IPS-15b (cell line): ENCODE data around the gene TXNL4A.

ENCODE experiments used
- H3K27me3 ChIP-seq: one replicate; pipeline ENCODE4 v1.6.1; 2013; ENCODE audit warnings: low read length; ENCODE audit not compliant: control insufficient read depth, insufficient read depth
- H3K36me3 ChIP-seq: one replicate; pipeline ENCODE4 v1.6.1; 2013; ENCODE audit warnings: low read length; ENCODE audit not compliant: control insufficient read depth, insufficient read depth
- H3K4me1 ChIP-seq: one replicate; pipeline ENCODE4 v1.6.1; 2013; ENCODE audit warnings: mild to moderate bottlenecking, low read length; ENCODE audit not compliant: control insufficient read depth, insufficient read depth
- H3K4me3 ChIP-seq: one replicate; pipeline ENCODE4 v1.5.1; 2013; ENCODE audit warnings: low read depth, low read length
- H3K9ac ChIP-seq: one replicate; pipeline ENCODE4 v1.6.1; 2013; ENCODE audit warnings: low read depth, mild to moderate bottlenecking, low read length
- H3K9me3 ChIP-seq: one replicate; pipeline ENCODE4 v1.6.1; 2013; ENCODE audit warnings: mild to moderate bottlenecking, low read length; ENCODE audit not compliant: control insufficient read depth, insufficient read depth

The TXNL4A gene

GRCh38 chr18:79972720-79973119 is 15.6 kb downstream of the TXNL4A start:
- Histone ChIP-seq H3K4me3 (no peak overlapping the region), H3K4me1 (no peaks in the 10 kb centered on the region), H3K9me3 (no peaks in the 10 kb centered on the region), H3K9ac (no peak overlapping the region), H3K27me3 (no peaks in the 10 kb centered on the region), H3K36me3 (peaks cover 19% of the 10 kb centered on the region)

DNA sequence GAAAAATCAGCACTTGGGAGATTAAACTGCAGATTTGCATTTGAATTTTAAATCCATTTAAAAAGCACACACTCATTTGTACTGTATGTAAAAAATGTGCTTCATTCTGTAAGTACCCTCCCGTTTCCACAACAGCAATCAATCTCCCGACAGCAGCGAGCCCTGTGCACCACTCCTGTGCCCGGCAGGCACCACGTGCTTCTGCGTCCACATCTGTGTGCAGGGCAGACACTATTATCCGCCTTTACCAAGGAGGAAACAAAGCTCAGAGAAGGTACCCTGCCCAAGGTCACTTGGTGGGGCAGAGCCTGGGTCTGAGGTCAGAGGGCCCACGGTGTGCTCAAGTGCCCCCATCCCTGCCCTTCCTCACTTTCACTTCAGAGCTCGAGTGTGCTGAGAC is 16.4 kb downstream of the TXNL4A start:
- Histone ChIP-seq H3K9ac (no peak overlapping the region), H3K27me3 (no peaks in the 10 kb centered on the region), H3K9me3 (no peaks in the 10 kb centered on the region), H3K36me3 (peaks cover 19% of the 10 kb centered on the region), H3K4me1 (no peaks in the 10 kb centered on the region), H3K4me3 (no peak overlapping the region)

GRCh38 chr18:79971211-79971952 is 17.0 kb downstream of the TXNL4A start:
- no peak overlapping the region for H3K9ac ChIP-seq
- H3K4me3 ChIP-seq = no peak overlapping the region
- H3K36me3 ChIP-seq = peaks cover 19% of the 10 kb centered on the region
- no peaks in the 10 kb centered on the region for H3K27me3 ChIP-seq
- H3K9me3 ChIP-seq = no peaks in the 10 kb centered on the region
- H3K4me1 ChIP-seq = no peaks in the 10 kb centered on the region

DNA sequence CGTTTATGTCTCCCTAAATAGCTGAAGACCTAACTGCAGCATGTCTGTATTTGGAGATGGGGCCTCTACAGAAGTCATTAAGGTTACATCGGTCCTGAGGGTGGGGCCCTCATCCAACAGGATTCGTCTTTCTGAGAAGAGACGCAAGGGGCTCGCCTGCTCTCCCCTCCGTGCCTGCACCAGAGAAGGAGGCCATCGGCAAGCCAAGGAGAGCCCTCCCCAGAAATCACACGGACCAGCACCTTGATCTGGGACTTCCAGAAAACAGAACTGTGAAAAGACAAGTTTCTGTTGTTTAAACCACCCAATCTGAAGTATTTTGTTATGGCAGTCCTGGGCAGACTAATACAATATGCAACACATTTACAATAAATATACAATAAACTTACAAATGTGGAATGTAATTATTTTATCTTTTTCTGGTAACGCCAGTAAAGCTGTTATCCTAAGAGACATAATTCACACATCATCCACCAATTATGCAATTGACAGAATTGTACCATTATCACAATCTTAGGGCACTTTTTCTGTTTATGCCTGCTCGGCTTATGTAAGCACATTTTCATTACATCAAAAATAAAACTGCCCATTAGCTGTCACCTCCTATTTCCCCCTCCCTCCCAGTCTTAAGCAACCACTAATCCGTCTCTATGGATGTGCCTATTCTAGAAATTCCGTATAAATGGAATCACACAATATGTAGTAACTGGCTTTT is 17.8 kb downstream of the TXNL4A start:
- H3K36me3 ChIP-seq = peaks cover 19% of the 10 kb centered on the region

DNA sequence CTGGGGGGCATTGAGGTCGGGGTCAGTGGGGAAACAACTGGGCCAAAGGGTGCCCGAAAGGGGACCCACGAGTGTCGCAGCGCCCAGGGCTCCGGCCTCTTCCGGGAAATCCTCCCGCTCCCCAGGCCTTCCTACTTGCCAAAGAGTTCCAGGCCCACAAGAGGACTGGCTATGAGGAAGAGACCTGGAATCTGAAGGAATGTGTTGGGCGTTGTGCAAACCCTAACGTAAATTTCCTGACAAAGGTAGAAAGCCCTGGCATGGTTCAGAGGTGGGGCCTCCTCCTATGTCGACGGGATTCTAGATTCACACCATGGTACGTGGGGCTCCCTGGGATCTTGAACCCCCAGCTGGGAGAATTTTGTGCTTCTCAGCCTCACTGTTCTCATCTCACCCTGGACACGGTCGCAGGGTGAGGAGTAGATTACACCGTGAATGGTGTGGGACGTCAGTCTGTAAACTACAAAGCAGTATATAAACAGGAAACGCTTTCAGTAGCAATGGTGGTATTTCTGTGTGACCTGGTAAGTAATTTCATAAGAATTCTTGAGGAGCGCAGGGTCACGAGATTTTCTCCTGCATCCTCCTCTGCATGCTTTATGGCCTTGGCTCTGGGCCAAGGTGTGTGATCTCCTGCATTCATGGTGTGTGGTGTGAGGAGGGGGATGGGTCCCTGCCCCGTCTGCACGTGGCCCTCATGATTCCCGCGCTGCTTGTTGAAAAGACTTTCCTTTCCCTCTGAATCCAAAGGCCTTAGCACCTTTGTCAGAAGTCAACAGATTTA is 23.1 kb downstream of the TXNL4A start:
- no peaks in the 10 kb centered on the region for H3K9me3 ChIP-seq
- H3K4me3 ChIP-seq = peak overlapping the region; percentile 30
- H3K27me3 ChIP-seq = peaks cover 44% of the 10 kb centered on the region
- H3K9ac ChIP-seq = no peak overlapping the region
- peaks cover 10% of the 10 kb centered on the region for H3K4me1 ChIP-seq
- H3K36me3 ChIP-seq = peaks cover 2% of the 10 kb centered on the region

More for the DNA sequence above, 17.8 kb downstream of the TXNL4A start:
- no peak overlapping the region for H3K4me3 ChIP-seq
- H3K9me3 ChIP-seq = no peaks in the 10 kb centered on the region
- H3K9ac ChIP-seq = no peak overlapping the region
- H3K27me3 ChIP-seq = peaks cover under 1% of the 10 kb centered on the region
- H3K4me1 ChIP-seq = peaks cover under 1% of the 10 kb centered on the region

GRCh38 chr18:79964330-79965118 is 23.8 kb downstream of the TXNL4A start, which contains the start of gene HSBP1L1:
Gene HSBP1L1 (plus strand): TSS chr18:79964643. CDS start chr18:79964736, 93 bp downstream.
- Histone ChIP-seq H3K4me1 (peaks cover 15% of the 10 kb centered on the region), H3K27me3 (peaks cover 48% of the 10 kb centered on the region), H3K9me3 (no peaks in the 10 kb centered on the region), H3K36me3 (peaks cover 2% of the 10 kb centered on the region), H3K4me3 (peak within 1 kb of the TSS; percentile 35), H3K9ac (no peak within 1 kb of the TSS)

DNA sequence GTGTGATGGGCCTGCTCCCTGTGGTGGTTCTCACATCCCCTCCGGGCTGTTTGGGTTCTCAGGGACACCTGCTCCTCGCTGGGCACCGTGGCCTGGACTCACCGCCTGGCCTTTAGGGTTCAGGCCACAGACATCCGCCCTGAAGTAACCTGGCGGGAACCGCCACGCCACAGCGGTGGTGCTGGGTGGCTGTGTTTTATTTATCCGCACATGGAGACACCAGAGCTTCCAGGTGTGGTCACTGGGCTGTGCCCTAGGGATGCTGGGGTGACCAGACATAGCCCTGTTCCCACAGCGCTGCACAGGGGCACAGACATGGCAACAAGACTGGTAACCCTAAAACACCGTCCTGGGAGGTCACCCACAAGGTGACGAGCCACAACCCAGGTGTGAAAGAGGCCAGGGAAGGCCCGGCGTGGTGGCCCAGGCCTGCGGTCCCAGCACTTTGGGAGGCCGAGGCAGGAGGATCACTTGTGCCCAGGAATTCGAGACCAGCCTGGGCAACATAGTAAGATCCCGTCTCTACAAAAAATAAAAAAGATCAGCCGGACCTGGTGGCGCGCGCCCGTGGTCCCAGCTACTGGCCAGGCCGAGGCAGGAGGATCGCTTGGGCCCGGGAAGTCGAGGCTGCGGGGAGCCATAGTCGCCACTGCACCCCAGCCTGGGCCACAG is 24.6 kb downstream of the TXNL4A start:
- Histone ChIP-seq H3K36me3 (peaks cover 2% of the 10 kb centered on the region), H3K9ac (no peak overlapping the region), H3K27me3 (peaks cover 56% of the 10 kb centered on the region), H3K4me1 (peaks cover 17% of the 10 kb centered on the region), H3K9me3 (no peaks in the 10 kb centered on the region), H3K4me3 (peak overlapping the region; percentile 35)

DNA sequence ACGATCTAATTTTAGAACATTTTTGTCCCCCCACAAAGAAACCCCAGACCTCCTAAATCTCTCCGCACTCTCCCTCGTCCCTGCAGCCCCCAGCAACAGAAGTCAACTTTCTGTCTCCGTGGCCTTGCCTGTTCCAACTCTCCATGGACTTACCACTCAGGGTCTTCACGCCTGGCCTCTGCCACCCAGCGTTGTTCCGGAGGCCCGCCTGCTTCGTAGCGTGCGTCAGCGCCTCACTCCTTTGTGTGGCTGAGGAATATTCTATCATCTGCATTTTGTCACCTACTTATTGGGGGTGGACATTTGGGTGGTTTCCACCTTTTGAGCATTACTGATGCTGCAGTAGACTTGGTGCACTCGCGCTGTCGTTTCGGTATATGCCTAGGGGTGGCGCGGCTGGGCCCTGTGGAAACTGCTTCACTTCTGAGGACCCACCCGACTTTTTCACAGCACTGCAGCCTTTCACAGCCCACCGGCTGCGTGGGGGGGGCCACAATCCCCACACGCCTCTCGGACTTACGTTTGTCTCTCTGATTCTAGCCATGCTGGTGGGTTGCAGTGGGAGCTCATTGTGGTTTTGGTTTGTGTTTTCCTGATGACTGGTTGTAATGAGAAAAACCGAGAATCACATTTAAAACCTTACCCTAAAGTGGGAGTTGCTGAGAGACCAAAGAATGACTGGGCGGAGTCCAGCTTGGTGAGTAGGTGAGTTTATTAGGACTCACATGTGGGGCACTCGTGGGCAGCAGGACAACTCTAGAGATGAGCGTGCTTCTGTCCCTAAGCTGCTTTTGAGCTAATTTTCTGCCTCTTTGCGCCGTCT is 25.3 kb downstream of the TXNL4A start:
- Histone ChIP-seq H3K4me3 (no peak overlapping the region), H3K27me3 (peaks cover 62% of the 10 kb centered on the region), H3K36me3 (peaks cover 2% of the 10 kb centered on the region), H3K9me3 (no peaks in the 10 kb centered on the region), H3K9ac (no peak overlapping the region), H3K4me1 (peaks cover 22% of the 10 kb centered on the region)

DNA sequence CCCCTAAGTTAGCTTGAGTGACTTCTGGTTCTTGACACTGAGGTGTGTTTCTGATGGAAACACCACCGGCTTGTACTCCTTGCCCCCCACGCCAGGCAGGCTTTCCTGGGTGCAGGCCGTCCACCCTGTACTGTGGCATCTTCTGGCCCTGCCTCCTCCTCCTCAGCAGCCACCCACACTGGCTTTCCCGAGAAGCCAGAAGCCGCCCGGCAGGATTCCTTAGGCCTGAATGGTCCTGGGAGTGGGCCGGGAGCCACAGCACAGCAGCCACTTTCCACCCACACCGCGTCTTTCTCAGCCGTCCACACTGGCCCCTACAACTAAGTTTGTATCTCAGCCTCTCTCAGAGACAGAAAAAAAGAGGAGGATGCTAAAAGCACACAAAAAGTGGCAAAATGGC is 26.1 kb downstream of the TXNL4A start:
- Histone ChIP-seq H3K4me1 (peaks cover 22% of the 10 kb centered on the region), H3K4me3 (no peak overlapping the region), H3K27me3 (peaks cover 62% of the 10 kb centered on the region), H3K9me3 (no peaks in the 10 kb centered on the region), H3K9ac (no peak overlapping the region), H3K36me3 (peaks cover 2% of the 10 kb centered on the region)

- Histone ChIP-seq H3K4me1 (peaks cover 22% of the 10 kb centered on the region), H3K9me3 (no peaks in the 10 kb centered on the region), H3K4me3 (no peak overlapping the region), H3K9ac (no peak overlapping the region), H3K36me3 (peaks cover 2% of the 10 kb centered on the region), H3K27me3 (peaks cover 62% of the 10 kb centered on the region)
Observed at GRCh38 chr18:79961527-79962291, 26.7 kb downstream of the TXNL4A start.
